HG02678 (cell line): Measurements from ENCODE around the gene GALNTL6.
"Not testable (repeated sequence)": the region's sequence is repeated elsewhere in the genome, so short reads cannot be mapped to it uniquely, and the experiment has no call there.

Source experiments
- ATAC-seq: cut with Tn5 transposase; IDR thresholded peaks from one replicate; pipeline ENCODE4 v1.9.1; 2021; ENCODE audit warnings: mild to moderate bottlenecking, moderate library complexity; ENCODE audit not compliant: unreplicated experiment

The GALNTL6 gene

DNA sequence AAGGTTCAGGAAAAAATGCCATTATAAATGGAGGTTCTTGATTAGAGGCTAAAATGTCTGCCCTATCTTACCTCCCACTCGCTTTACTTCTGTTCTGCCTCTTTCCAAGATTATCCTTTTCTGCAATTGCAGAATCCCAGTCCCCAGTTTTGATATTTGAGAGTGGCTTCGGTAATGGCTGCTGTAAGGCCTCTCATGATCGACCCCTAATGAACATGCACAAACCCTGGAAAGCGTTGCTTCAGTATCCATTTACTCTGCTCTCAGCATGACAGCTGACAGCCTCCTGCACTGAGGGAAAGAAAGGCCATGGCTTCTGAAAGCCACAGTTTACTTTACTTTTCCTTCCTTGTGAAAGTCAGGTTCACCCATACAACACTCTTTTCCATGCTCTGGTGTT lies 1030.0 kb downstream of the GALNTL6 start:
- no peak for ATAC-seq

DNA sequence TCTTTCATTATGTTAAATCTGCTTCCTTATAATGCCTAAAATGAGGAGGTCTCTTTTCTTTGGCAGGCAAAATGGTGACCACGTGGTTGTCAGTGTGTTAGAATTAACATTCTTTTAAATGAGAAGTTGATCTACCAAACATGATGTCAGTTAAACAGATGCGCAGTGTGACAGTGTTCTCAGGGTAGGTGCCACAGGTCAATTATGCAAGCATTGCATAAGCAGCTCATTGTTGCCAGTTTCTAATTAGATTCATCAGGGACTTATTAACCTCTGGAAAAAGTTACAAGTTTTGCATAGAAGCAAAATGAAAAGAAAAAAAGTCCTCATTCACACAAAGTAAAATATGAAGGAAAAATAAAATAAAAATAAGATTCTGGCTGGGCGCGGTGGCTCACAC lies 1031.4 kb downstream of the GALNTL6 start:
- ATAC-seq: no peak

DNA sequence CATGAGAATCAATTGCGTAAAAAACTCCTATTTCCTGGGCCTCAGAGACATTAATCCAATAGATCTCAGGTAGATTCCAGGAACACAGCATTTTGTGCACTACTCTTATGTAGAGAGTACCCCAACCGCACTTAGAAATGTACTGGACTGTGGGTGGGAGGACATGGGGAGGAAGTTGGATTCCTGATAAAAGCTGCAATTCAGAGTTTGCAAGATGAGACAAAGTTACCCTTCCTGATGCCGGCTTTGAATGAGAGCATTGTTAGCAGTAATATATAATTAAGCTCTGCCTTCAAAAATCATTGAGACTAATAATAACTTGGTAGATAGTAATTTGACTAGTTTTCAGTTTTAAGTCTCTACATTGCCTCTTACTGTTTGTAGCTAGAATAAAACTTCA lies 1032.1 kb downstream of the GALNTL6 start:
- no peak for ATAC-seq

DNA sequence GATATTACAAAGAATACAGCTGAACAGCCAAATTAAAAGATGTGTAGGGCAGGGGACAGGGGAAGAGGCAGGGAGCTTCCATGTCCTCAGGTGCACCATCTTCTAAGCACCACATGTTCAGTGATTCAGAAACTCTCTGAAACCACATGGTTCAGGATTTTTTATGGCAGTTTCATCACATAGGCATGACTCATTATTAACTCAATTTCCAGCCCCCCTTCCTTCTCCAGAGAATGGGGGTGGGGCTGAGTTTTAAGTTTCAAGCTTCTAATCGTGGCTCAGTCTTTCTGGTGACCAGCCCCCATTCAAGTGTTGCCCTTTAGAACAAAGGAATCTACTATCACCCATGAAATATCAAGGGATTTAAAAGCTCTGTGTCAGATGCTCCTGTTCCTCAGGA lies 1037.6 kb downstream of the GALNTL6 start:
- ATAC-seq: no peak

DNA sequence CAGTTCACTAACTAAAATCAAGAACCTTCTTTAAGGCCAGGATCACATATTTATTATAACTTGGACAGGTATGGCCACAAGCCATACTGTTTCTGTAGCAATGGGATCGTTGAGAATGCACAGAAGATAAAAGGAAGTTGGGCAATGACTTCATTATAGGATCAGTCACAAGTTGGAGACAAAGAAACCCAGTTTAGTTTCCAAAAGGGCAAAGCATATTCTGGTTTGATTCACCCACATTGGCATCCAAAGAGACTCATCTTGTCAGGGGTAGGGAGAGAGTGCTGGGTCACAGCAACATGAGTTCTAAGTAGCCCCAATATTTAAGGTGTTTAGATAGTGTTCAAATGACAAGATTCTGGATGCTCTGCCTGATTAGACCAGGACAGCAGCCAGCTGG lies 1038.3 kb downstream of the GALNTL6 start:
- ATAC-seq: no peak

DNA sequence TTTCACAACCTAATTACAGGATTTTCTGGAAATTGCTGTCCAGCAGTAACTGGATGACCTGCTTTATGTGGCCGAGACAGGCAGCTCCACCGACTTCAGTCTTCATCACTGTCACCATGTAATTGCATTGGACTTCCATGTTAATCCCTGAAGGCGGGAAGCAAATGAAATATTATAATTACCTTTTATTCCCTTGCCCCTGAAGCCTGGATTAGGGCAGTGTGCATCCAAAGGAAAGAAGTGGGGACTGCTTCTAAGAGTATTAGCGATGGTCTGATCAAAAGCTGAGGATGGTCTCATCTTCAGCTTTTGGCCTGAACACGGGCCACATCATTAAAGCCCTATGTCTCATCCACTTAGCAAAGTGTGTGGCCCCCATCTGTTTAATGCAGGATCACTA lies 1043.8 kb downstream of the GALNTL6 start:
- ATAC-seq: no peak

DNA sequence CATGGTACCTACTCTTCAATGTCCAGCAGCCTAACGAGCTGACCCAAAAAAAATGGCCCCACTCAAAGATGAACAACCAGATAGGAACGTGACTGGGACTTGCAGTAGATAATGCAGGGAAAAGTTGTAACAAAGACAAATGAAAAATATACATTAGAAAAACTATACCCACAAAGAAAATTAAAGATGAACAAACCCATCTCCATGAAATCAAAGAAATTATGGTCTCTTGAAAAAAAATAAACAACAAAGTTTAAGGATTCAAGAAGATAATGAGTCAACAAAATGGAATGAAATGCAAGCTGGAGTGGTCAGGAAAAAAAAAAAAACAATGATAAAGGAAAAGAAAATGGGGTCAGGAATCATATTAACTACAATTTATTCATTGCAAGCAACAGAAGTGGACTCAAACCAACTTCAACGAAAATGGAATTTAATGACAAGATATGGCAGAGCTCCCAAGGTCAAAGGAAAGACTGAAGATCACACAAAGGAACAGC lies 1045.6 kb downstream of the GALNTL6 start:
- ATAC-seq: no peak

DNA sequence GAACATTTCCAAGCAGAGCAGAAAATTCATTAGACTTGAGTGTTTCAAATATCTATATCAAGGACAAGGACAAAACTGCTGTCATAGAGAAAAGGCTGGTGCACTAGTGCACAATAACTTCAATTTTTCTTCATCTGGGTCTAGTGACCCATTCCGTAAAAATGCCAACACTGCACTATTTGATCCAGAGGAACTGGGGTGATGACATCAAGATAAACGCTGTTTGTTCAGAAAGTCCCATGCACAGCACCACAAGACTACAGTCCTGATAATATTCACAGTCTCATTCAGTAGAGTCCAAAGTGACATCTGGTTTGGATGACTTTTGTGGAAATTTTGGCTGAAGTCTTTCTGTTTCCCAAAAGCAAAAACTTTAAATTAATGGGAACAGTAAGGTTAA lies 1051.9 kb downstream of the GALNTL6 start:
- no peak for ATAC-seq

DNA sequence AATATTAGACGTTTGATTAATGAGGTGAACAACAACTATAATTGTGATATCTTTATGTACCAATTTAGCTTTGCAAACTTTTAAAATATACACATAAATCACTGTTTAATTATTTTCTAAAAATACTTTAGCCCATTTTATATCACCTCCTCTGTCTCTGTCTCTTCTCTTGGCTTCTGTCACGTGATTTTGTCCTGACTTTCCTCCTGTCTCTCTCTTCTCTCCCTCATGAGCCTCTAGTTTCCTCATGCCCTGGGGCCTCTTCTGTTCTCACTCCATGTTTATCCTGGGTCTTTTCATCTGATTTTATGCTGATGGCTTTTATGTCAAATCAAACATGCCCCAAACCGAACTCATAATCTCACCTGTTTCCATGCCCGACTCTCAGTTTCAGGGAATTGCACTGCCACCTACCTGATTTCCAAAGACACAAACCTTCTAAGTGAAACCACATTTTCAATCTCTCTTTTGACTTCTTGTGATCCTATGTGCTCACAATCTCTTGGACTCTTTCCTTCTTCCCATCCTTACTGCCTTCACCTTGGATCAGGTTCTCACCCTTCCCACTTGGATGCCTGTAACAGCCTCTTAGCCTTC lies 1052.4 kb downstream of the GALNTL6 start:
- no peak for ATAC-seq

DNA sequence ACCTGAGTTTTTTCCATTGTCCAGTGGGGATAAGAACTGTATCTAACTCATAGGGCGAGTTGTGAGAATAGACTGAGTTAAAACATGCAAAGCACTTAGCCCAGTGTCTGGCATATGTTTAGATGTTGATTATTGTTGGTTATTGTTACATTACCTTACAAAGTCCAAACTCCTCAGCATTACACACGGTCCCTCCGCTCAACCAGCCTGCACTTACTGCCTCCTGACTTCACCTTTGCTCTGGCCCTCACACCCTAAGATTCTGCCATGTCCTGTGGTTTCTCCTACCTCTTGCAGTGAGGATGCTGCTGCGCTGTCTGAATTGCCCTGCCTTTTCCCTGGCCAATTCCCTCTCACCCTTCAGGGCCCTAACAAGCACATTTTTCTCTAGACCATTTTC lies 1053.2 kb downstream of the GALNTL6 start:
- no peak for ATAC-seq

DNA sequence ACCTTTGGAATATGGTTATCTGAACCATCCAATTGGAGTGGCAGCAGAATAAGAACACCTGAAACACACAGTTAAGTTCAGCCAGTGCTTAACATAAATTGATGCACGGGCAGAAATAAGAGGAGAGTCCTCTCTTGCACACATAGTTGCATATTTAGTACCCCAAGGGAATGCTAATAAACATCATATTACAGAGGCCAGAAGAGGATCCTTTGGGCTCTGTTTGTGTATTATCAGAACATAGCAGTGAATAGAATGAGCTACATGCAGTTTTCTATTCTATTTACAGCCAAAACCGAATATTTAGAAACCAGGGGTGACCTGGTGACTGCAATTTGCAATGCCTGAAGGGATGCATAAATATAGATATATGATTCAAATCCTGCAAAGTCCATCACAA lies 1054.6 kb downstream of the GALNTL6 start:
- ATAC-seq: no peak

DNA sequence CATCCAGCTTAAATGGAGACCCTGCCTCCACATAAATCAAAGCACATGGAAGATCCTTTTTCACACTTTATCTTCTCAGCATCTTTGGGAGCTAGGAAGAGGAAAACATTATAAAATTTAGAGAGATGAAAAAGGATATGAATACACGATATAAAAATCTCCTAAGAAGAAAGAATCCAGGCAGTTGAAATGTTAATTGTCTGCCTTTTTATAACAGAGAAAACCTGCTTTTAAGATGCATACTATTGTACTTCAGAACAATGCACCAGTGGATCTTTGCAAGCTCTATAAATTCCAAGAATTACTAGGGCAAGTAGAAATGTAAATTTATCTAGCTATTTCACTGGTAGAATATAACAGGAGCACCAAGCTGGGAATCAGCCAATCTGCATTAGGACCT lies 1055.1 kb downstream of the GALNTL6 start:
- no peak for ATAC-seq

DNA sequence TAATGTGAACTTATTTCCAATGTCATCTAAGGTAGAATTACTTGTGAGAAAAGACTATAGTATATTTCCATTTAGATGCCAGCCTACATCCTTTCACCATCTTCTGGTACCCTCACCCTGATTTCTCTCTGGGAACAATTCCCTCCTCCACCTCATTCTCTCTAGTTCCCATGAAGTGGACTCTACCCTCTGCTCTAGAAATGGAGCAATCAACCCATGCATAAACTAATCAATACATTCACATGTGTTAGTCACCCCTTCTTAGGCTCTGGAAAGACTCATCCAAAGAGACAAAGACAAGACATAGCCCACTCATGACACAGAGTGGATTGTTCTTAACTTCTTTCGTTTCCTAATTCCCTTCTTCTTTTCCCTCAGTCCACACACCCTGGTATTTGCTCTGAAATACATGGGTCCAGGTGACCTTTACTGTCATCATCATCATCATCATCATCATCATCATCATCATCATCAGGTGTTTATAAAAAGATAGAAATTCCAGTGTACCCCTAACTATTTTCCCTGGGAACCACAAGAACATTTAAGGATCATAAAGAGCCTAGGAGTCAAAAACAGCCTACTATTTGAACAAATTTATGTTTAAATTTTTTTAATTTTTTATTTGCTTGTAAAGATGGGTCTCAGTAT lies 1056.5 kb downstream of the GALNTL6 start:
- ATAC-seq: no peak

DNA sequence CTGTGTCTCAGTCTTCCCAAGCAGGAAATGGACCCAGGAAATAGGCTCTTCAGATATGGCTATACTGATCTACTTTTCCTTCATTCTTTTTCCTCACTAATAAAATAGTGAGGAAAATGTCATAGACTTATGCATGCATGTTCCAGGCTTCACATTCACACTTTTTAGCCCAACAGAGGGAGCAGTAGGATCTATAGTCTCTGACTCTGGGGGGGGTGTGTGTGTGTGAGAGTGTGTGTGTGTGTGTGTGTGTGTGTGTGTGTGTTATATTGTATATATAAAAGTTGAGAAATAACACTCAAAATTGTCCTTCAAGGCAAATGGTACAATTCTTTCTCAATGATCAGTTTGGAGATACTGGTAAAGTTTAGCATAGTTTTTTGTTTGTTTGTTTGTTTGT lies 1058.2 kb downstream of the GALNTL6 start:
- no peak for ATAC-seq

DNA sequence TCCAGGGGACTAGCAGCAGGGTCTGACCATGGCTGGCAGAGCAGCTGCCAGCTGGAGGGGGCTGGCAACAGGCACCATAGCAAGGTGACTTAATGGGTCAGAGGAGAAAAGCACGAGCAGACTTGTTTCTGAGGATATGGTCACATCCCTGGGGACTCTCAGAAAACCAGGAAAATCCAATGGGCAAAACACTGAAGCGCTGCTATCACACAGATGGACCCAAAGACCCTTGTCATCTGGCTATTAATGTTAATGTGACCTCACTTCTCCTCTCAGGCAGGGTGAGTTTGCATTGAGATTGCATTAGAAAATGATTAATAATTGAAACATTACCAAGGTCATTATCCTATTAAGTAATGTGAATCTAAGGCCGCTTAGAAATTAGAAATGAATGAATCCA lies 1061.7 kb downstream of the GALNTL6 start:
- no peak for ATAC-seq

DNA sequence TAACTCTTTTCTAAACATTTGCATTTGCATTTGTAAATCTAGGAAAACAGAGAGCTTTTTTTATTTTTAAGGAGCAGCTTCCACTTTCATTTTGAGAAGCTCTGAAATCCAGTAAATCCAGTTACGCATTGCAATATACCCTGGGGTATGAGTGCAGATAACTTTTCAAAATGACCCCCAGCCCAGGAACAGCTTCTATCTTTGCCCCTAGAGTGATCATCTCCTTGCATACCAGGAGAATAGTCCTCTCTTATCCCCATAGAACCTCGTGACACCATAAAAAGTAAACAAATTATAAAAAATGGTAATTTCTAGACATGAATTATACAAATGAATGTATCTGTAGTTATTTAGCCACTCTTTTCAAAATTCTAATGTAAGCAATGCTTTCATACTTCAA lies 1063.2 kb downstream of the GALNTL6 start:
- ATAC-seq: no peak

DNA sequence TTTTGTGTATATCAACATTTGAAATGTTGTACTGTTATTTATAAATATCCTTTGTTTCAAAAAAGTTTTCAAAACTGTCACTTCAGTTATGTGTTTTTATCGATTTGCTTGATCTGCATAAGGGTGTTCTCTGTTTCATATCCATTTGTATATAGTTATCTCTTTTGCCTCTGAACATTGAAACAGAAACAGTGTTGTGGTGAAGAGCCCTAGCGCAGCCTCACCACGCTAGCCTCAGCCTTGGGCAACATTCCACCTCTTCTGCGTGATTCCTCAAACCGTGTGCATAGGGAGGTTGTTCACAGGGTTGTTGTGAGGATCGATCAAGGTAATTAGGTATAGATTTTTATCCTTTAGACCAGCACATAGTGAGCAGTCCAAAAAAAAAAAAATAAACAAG lies 1068.4 kb downstream of the GALNTL6 start:
- ATAC-seq: no peak

DNA sequence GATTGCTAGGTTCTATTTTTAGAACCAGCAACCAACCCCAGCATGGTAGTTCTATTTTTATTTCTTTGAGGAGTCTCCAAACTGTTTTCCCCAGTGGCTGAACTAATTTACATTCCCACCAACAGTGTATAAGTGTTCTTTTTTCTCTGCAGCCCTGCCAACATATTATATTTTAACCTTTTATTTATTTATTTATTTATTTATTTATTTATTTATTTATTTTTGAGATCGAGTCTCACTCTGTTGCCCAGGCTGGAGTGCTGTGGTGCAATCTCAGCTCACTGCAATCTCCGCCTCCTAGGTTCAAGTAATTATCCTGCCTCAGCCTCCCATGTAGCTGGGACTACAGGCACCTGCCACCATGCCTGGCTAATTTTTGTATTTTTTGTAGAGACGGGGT lies 1074.2 kb downstream of the GALNTL6 start:
- ATAC-seq: not testable (repeated sequence)

DNA sequence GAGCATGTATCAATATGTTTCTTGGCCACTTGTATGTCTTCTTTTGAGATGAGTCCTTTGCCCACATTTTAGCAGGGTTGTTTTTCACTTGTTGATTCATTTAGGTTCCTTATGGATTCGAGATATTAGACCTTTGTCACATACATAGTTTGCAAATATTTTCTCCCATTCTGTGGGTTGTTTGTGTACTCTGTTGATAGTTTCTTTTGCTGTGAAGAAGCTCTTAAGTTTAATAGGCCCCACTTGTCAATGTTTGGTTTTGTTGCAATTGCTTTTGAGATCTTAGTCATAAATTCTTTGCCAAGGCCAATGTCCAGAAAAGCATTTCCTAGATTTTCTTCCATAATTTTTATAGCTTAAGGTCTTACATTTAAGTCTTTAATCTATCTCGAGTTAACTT lies 1074.8 kb downstream of the GALNTL6 start:
- no peak for ATAC-seq

DNA sequence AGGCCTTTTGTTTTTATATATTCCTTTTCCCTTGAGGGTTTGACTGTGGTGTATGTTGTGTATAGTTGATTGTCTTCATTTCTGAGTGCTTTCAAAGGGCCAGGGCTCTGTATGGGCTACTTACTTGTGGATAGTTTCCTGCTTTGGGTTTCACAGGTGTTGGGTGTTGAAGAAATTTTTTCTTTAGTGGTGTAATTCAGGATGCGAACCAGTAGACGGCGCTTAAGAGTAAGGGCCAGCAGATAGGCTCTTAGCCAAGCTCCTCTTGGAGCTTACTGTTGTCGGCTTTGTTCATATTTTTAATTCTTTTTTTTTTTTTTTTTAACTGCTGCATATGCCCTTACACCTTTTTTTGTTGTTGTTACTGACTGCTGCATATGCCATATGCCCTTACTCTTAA lies 1079.1 kb downstream of the GALNTL6 start:
- no peak for ATAC-seq

DNA sequence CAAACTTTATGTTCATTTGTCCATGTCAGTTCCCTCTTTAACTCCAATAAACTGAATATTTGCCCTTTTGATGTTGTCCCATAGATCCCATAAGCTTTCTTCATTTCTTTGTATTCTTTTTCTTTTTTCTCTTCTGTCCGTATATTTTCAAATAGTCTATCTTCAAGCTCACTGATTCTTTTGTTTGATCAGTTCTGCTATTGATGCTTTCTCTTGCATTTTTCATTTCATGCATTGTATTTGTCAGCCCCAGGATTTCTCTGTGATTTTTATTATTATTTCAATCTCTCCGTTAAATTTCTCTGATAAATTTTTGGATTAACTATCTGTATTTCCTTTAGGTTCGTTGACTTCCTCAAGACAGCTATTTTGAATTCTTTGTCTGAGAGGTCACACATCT lies 1082.5 kb downstream of the GALNTL6 start:
- ATAC-seq: no peak

DNA sequence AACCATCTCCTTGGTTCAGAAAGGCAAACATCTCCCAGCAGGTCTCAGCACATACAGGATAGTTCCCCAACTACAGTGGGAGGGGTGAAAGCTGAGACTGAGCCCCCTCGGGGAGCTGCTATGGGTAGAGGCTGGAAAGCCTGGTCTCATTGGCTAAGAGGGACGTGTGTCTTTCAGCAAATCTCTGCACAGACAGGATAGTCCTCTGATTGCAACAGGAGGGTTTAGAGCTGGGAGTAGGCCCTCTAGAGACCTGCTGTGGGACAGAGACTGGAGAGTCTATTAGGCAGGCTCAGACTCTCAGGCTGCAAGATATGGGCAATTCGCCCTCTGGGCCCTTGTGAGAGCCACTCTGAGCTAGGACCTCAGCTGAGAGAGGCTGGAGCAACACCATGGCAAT lies 1083.8 kb downstream of the GALNTL6 start:
- no peak for ATAC-seq

DNA sequence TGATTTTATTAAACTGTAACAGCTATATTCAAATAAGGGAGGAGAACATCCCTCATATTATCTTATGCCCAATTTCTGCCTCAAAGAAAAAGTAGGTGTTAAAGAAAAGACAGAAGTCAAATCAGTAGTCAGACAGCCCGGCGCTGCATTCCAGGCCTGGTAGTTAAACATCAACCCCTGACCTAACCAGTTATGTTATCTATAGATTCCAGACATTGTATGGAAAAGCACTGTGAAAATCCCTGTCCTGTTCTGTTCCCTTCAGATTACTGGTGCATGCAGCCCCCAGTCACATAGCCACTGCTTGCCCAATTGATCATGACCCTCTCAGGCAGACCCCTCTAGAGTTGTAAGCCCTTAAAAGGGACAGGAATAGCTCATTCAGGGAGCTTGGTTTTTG lies 1085.5 kb downstream of the GALNTL6 start:
- ATAC-seq: no peak
